Hepatocyte (in vitro differentiated cells): Measurements from ENCODE around the gene CCBE1.

Experiments used
- CTCF ChIP-seq: fragments of 200-600 bp; sonication (generic); IDR thresholded peaks from 2 replicates; pipeline ENCODE4 v1.5.1; 2016; ENCODE audit warnings: antibody characterized with exemption, mild to moderate bottlenecking; ENCODE audit not compliant: poor library complexity
- EZH2 ChIP-seq: fragments of 200-600 bp; sonication (generic); IDR thresholded peaks from 2 replicates; pipeline ENCODE4 v1.6.1; 2016; ENCODE audit warnings: antibody characterized with exemption, mild to moderate bottlenecking, borderline replicate concordance
- EZH2phosphoT487 ChIP-seq: fragments of 200-600 bp; sonication (generic); IDR thresholded peaks from one replicate; pipeline ENCODE4 v1.6.1; 2018; ENCODE audit warnings: antibody characterized with exemption, mild to moderate bottlenecking, low read depth, moderate library complexity; ENCODE audit not compliant: unreplicated experiment, severe bottlenecking

GRCh38 chr18:59563176-59563785 lies 133.9 kb downstream of the CCBE1 start:
- no peak for TF ChIP-seq CTCF
- no peak for TF ChIP-seq EZH2
- no peak for TF ChIP-seq EZH2phosphoT487
